ENCODE data around the gene SENP1. TPM values are rescaled to one million over a fixed set of nuclear protein-coding genes. Genes with fewer than 3 reads are reported as not detected.

The SENP1 gene
- total RNA-seq, 1 donor from 2014 or later, result 39.1 TPM

GRCh38 chr12:48039151-48039550, 66.7 kb downstream of the SENP1 start:
- DNase-seq (ENCODE audit: low spot score in 2 of 2) (no peak), FAIRE-seq (no peak)

- FAIRE-seq, result no peak
- no peak for DNase-seq (ENCODE audit: low spot score in 2 of 2)
Measured at GRCh38 chr12:48038085-48038484, 67.8 kb downstream of the SENP1 start.

- FAIRE-seq (no peak), DNase-seq (ENCODE audit: low spot score in 2 of 2) (no peak)
Measured at GRCh38 chr12:48037267-48037915, 68.5 kb downstream of the SENP1 start.

- FAIRE-seq (no peak), DNase-seq (ENCODE audit: low spot score in 2 of 2) (no peak)
Measured at GRCh38 chr12:48036818-48037217, 69.1 kb downstream of the SENP1 start.

GRCh38 chr12:48034835-48035805, 70.8 kb downstream of the SENP1 start:
- FAIRE-seq (no peak), DNase-seq (ENCODE audit: low spot score in 2 of 2) (no peak)

- FAIRE-seq, result no peak
- DNase-seq (ENCODE audit: low spot score in 2 of 2), result no peak
Measured at GRCh38 chr12:48033451-48033850, 72.4 kb downstream of the SENP1 start.

GRCh38 chr12:48032597-48032996, 73.3 kb downstream of the SENP1 start:
- no peak for FAIRE-seq
- DNase-seq (ENCODE audit: low spot score in 2 of 2), result no peak

- FAIRE-seq, result no peak
- DNase-seq (ENCODE audit: low spot score in 2 of 2), result no peak
Measured at GRCh38 chr12:48031135-48031960, 74.5 kb downstream of the SENP1 start.

- DNase-seq (ENCODE audit: low spot score in 2 of 2) (no peak), FAIRE-seq (no peak)
Measured at GRCh38 chr12:48030173-48030650, 75.7 kb downstream of the SENP1 start.

GRCh38 chr12:48029491-48030172, 76.2 kb downstream of the SENP1 start:
- DNase-seq (ENCODE audit: low spot score in 2 of 2) (no peak), FAIRE-seq (no peak)

GRCh38 chr12:48028541-48029431, 77.1 kb downstream of the SENP1 start:
- DNase-seq (ENCODE audit: low spot score in 2 of 2), result no peak
- no peak for FAIRE-seq

GRCh38 chr12:48027183-48028002, 78.5 kb downstream of the SENP1 start:
- DNase-seq (ENCODE audit: low spot score in 2 of 2), result no peak

GRCh38 chr12:48026060-48026827, 79.6 kb downstream of the SENP1 start:
- DNase-seq (ENCODE audit: low spot score in 2 of 2) (no peak), FAIRE-seq (no peak)

More at GRCh38 chr12:48027183-48028002, 78.5 kb downstream of the SENP1 start:
- FAIRE-seq, result no peak

- FAIRE-seq (no peak), DNase-seq (ENCODE audit: low spot score in 2 of 2) (no peak)
Measured at GRCh38 chr12:48025281-48025680, 80.6 kb downstream of the SENP1 start.

- FAIRE-seq (no peak), DNase-seq (ENCODE audit: low spot score in 2 of 2) (no peak)
Measured at GRCh38 chr12:48024735-48025134, 81.1 kb downstream of the SENP1 start.

GRCh38 chr12:48023386-48023785, 82.5 kb downstream of the SENP1 start:
- FAIRE-seq, result no peak
- DNase-seq (ENCODE audit: low spot score in 2 of 2), result no peak

GRCh38 chr12:48022676-48023385, 83.0 kb downstream of the SENP1 start:
- no peak for FAIRE-seq
- no peak for DNase-seq (ENCODE audit: low spot score in 2 of 2)

All from frontal cortex (tissue), 4 donors.